GM20000 (cell line): ENCODE measurements around the gene SUB1.
"Not testable (repeated sequence)": the region's sequence is repeated elsewhere in the genome, so short reads cannot be mapped to it uniquely, and the experiment has no call there.

Experiments
- DNase-seq: peaks from one replicate; pipeline ENCODE4 v3.0.0; 2012; ENCODE audit warnings: low spot score
- CTCF ChIP-seq: IDR thresholded peaks from 2 replicates; pipeline ENCODE4 v1.5.1; 2012; ENCODE audit warnings: mild to moderate bottlenecking, control low read depth; ENCODE audit errors: extremely low read depth, missing control alignments

Gene SUB1

GRCh38 chr5:32621256-32621655, 35.9 kb downstream of the SUB1 start:
- no peak for DNase-seq
- no peak for TF ChIP-seq CTCF

GRCh38 chr5:32625106-32625505, 39.7 kb downstream of the SUB1 start:
- TF ChIP-seq CTCF, result no peak
- no peak for DNase-seq

- TF ChIP-seq CTCF, result no peak
- no peak for DNase-seq
These were observed 40.2 kb downstream of the SUB1 start for GRCh38 chr5:32625547-32625946.

- no peak for TF ChIP-seq CTCF
- DNase-seq, result no peak
These were observed 42.0 kb downstream of the SUB1 start for GRCh38 chr5:32627219-32627870.

- no peak for TF ChIP-seq CTCF
- DNase-seq, result no peak
These were observed 42.9 kb downstream of the SUB1 start for GRCh38 chr5:32628049-32628844.

- TF ChIP-seq CTCF, result no peak
- no peak for DNase-seq
These were observed 45.6 kb downstream of the SUB1 start for GRCh38 chr5:32630867-32631491.

- not testable (repeated sequence) for DNase-seq
These were observed 47.7 kb downstream of the SUB1 start for GRCh38 chr5:32633017-32633416.
